MCF 10A (cell line): ENCODE measurements around the gene SLC25A22. TPM values are rescaled to one million over a fixed set of nuclear protein-coding genes. Genes with fewer than 3 reads are reported as not detected.

ENCODE experiments used
- BruUV-seq: library from RNA; stranded (reverse); fragments of 400-500 nt; replicated peaks from 2 replicates; lab custom pipeline; 2021; lab: Mats Ljungman, UMichigan
- CTCF ChIA-PET: fragments of 300-600 bp; sonication (Branson Sonifier 250); formaldehyde crosslinking; extraction: SDS; loops from one replicate; lab custom pipeline; 2021; ENCODE audit warnings: antibody characterized with exemption, inconsistent platforms; lab: Yijun Ruan, JAX
- POLR2A ChIA-PET: fragments of 300-600, 350-650 bp; sonication (Branson Sonifier 250); formaldehyde crosslinking; extraction: SDS; loops from one replicate; lab custom pipeline; 2020; ENCODE audit warnings: antibody characterized with exemption, inconsistent platforms; lab: Yijun Ruan, JAX
- DNase-seq: peaks from one replicate; pipeline ENCODE4 v3.0.0-alpha.2; 2018; ENCODE audit not compliant: unreplicated experiment
- H3K27ac Mint-ChIP-seq: one replicate; pipeline ENCODE4 v1.8.0; 2022; ENCODE audit warnings: mild to moderate bottlenecking, low read depth, mixed read lengths; ENCODE audit not compliant: unreplicated experiment
- H3K27me3 Mint-ChIP-seq: one replicate; pipeline ENCODE4 v1.8.0; 2022; ENCODE audit warnings: mixed read lengths; ENCODE audit not compliant: insufficient read depth, unreplicated experiment
- H3K36me3 Mint-ChIP-seq: one replicate; pipeline ENCODE4 v1.8.0; 2022; ENCODE audit warnings: mild to moderate bottlenecking, moderate library complexity, mixed read lengths; ENCODE audit not compliant: insufficient read depth, unreplicated experiment
- H3K4me1 Mint-ChIP-seq: one replicate; pipeline ENCODE4 v1.8.0; 2022; ENCODE audit warnings: mixed read lengths; ENCODE audit not compliant: insufficient read depth, unreplicated experiment
- H3K4me3 Mint-ChIP-seq: one replicate; pipeline ENCODE4 v1.8.0; 2022; ENCODE audit warnings: mild to moderate bottlenecking, moderate library complexity, mixed read lengths; ENCODE audit not compliant: unreplicated experiment
- H3K9me3 Mint-ChIP-seq: one replicate; pipeline ENCODE4 v1.8.0; 2022; ENCODE audit warnings: mixed read lengths; ENCODE audit not compliant: unreplicated experiment
- intact Hi-C: fragments of 100-400 bp; cut with micrococcal nuclease; formaldehyde crosslinking; loops from 2 replicates; pipeline ENCODE4 v1.14.1; 2022
- total RNA-seq: library from RNA; stranded (reverse); gene quantifications from 2 replicates; pipeline ENCODE4 v1.2.3, GENCODE V29; 2022
- TF ChIP-seq, protein P1 (sequence below): fragments of 200-600 bp; IDR thresholded peaks from one replicate; pipeline ENCODE4 v1.8.0; 2022; ENCODE audit warnings: antibody characterized with exemption, mild to moderate bottlenecking; ENCODE audit not compliant: unreplicated experiment

The SLC25A22 gene
- total RNA-seq, 1 experiment from 2014 or later: 34.0 TPM

- BruUV-seq: no TSS peak
- intact Hi-C loops: no loop called here
- TF ChIP-seq, protein P1, sequence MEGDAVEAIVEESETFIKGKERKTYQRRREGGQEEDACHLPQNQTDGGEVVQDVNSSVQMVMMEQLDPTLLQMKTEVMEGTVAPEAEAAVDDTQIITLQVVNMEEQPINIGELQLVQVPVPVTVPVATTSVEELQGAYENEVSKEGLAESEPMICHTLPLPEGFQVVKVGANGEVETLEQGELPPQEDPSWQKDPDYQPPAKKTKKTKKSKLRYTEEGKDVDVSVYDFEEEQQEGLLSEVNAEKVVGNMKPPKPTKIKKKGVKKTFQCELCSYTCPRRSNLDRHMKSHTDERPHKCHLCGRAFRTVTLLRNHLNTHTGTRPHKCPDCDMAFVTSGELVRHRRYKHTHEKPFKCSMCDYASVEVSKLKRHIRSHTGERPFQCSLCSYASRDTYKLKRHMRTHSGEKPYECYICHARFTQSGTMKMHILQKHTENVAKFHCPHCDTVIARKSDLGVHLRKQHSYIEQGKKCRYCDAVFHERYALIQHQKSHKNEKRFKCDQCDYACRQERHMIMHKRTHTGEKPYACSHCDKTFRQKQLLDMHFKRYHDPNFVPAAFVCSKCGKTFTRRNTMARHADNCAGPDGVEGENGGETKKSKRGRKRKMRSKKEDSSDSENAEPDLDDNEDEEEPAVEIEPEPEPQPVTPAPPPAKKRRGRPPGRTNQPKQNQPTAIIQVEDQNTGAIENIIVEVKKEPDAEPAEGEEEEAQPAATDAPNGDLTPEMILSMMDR: no peak
- Mint-ChIP-seq H3K27me3 (no peaks in the 10 kb centered on the region), H3K4me1 (peaks cover 4% of the 10 kb centered on the region), H3K27ac (no peak overlapping the region), H3K4me3 (no peak overlapping the region), H3K9me3 (no peaks in the 10 kb centered on the region), H3K36me3 (no peaks in the 10 kb centered on the region)
- POLR2A ChIA-PET: interaction anchor here (0.6 to 4.3 kb wide), 7 partner anchors 9 to 52 kb away, joined by 3 to 64 read pairs (median 7); partner anchors contain the start of genes DEAF1 and TMEM80
- CTCF ChIA-PET: no interaction called here
- DNase-seq: no peak
Observed at GRCh38 chr11:745428-745827, 52.7 kb downstream of the SLC25A22 start.

- Mint-ChIP-seq H3K9me3 (no peaks in the 10 kb centered on the region), H3K4me1 (peaks cover 4% of the 10 kb centered on the region), H3K27me3 (no peaks in the 10 kb centered on the region), H3K27ac (no peak overlapping the region), H3K4me3 (no peak overlapping the region), H3K36me3 (no peaks in the 10 kb centered on the region)
- TF ChIP-seq, protein P1: no peak
- no peak for DNase-seq
- intact Hi-C loops: no loop called here
- BruUV-seq: no TSS peak
- ChIA-PET POLR2A (interaction anchor here (0.7 kb wide), 1 partner anchor 270 kb away, joined by 3 read pairs; no protein-coding TSS in a partner anchor), CTCF (interaction anchor here (1.1 to 1.4 kb wide), 2 partner anchors 10 to 16 kb away, joined by 3 to 4 read pairs; no protein-coding TSS in a partner anchor)
Observed at GRCh38 chr11:742571-743201, 55.4 kb downstream of the SLC25A22 start.

- Mint-ChIP-seq H3K27ac (no peak overlapping the region), H3K9me3 (no peaks in the 10 kb centered on the region), H3K27me3 (no peaks in the 10 kb centered on the region), H3K4me3 (no peak overlapping the region), H3K36me3 (no peaks in the 10 kb centered on the region), H3K4me1 (peaks cover 4% of the 10 kb centered on the region)
- TF ChIP-seq, protein P1: no peak
- DNase-seq: no peak
- intact Hi-C loops: no loop called here
- ChIA-PET POLR2A (no interaction called here), CTCF (interaction anchor here (1.1 kb wide), 1 partner anchor 9 kb away, joined by 3 read pairs; no protein-coding TSS in a partner anchor)
- no TSS peak for BruUV-seq
Observed at GRCh38 chr11:742156-742546, 55.9 kb downstream of the SLC25A22 start.

Other genes with a start within 250 kb of the SLC25A22 start
- gene LMNTD2, start 237.5 kb downstream of the SLC25A22 start, total RNA-seq: 6.1 and 8.0 TPM in 2 replicates
- 11.4 and 13.3 TPM in 2 replicates for gene RASSF7, start 237.3 kb downstream of the SLC25A22 start, total RNA-seq
- 29.9 and 31.8 TPM in 2 replicates for gene PHRF1, start 221.8 kb downstream of the SLC25A22 start, total RNA-seq
- gene IRF7, start 182.3 kb downstream of the SLC25A22 start, total RNA-seq: 7.7 and 9.5 TPM in 2 replicates
- not detected in 2 replicates for gene CDHR5, start 173.3 kb downstream of the SLC25A22 start, total RNA-seq
- gene SCT, start 171.1 kb downstream of the SLC25A22 start, total RNA-seq: not detected in 2 replicates
- gene DRD4, start 161.0 kb downstream of the SLC25A22 start, total RNA-seq: 0.44 and 1.3 TPM in 2 replicates
- 46.8 and 54.1 TPM in 2 replicates for gene DEAF1, start 103.1 kb downstream of the SLC25A22 start, total RNA-seq
- 12.2 and 12.8 TPM in 2 replicates for gene TMEM80, start 102.5 kb downstream of the SLC25A22 start, total RNA-seq
- 109 and 119 TPM in 2 replicates for gene EPS8L2, start 92.0 kb downstream of the SLC25A22 start, total RNA-seq
- 93.8 and 137 TPM in 2 replicates for gene TALDO1, start 50.8 kb downstream of the SLC25A22 start, total RNA-seq
- gene GATD1, start 20.8 kb downstream of the SLC25A22 start, total RNA-seq: 54.6 and 67.7 TPM in 2 replicates
- gene CEND1, start 8.2 kb downstream of the SLC25A22 start, total RNA-seq: not detected in 2 replicates
- gene PIDD1, start 7.0 kb upstream of the SLC25A22 start, total RNA-seq: 15.8 and 22.1 TPM in 2 replicates
- gene RPLP2, start 11.7 kb upstream of the SLC25A22 start, total RNA-seq: 1,886 and 2,142 TPM in 2 replicates
- gene PNPLA2, start 20.6 kb upstream of the SLC25A22 start, total RNA-seq: 100 and 112 TPM in 2 replicates
- 1.2 and 1.9 TPM in 2 replicates for gene CRACR2B, start 29.6 kb upstream of the SLC25A22 start, total RNA-seq
- gene CD151, start 34.7 kb upstream of the SLC25A22 start, total RNA-seq: 404 and 412 TPM in 2 replicates
- gene POLR2L, start 44.2 kb upstream of the SLC25A22 start, total RNA-seq: 96.9 and 118 TPM in 2 replicates
- gene TSPAN4, start 44.6 kb upstream of the SLC25A22 start, total RNA-seq: 118 and 148 TPM in 2 replicates
- gene CHID1, start 112.5 kb upstream of the SLC25A22 start, total RNA-seq: 82.1 and 94.8 TPM in 2 replicates
- 70.5 and 70.6 TPM in 2 replicates for gene AP2A2, start 127.6 kb upstream of the SLC25A22 start, total RNA-seq
- not detected in 2 replicates for gene MUC6, start 238.4 kb upstream of the SLC25A22 start, total RNA-seq